HG03060 (cell line): Measurements from ENCODE around the gene SLIT3.
A peak's percentile ranks its signal among the peaks of the same experiment; 100 is the strongest.

Source experiments
- ATAC-seq: cut with Tn5 transposase; IDR thresholded peaks from one replicate; pipeline ENCODE4 v1.9.1; 2021; ENCODE audit warnings: low read depth, moderate number of reproducible peaks; ENCODE audit not compliant: unreplicated experiment

Gene SLIT3

GRCh38 chr5:168944004-168944403 lies 356.9 kb downstream of the SLIT3 start:
- ATAC-seq, result no peak

GRCh38 chr5:168943091-168943884 lies 357.7 kb downstream of the SLIT3 start:
- no peak for ATAC-seq

DNA sequence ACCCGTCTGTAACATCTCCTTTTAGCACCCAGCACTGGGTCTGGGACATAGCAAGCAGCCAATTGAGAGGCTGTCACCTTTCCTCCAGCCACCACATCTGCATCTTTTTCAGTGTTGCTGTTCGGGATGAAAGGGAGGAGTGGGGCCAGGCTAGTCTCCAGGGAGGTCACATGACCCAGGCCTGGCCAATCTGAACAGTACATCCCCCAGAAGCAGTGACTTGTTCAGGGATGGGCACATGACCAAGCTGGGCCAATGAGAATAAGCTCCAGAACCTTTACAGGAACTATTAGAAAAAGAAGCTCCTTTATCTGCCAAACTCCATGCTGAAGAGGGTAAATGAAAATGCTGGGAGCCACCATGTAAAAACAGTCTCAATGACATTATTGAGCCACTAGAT lies 359.0 kb downstream of the SLIT3 start:
- ATAC-seq, result no peak

DNA sequence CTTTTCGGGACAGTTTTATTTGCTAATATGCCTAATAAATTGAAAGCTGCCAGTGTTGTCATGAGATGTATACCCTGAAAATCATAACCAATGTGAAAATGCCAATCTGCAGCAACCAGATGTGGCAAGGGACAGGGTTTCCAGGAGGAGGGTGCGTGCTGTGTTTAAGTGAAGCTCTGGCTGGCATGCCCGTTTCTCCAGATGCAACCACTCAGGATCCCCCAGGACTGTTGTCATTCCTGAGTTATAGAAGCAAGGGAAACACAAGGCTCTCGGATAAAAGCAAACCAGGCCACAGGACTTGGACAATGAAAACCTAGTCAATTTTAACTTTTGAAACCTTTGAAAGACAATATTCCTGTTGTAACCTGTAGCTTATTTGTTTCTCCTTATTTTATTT lies 360.2 kb downstream of the SLIT3 start:
- no peak for ATAC-seq

DNA sequence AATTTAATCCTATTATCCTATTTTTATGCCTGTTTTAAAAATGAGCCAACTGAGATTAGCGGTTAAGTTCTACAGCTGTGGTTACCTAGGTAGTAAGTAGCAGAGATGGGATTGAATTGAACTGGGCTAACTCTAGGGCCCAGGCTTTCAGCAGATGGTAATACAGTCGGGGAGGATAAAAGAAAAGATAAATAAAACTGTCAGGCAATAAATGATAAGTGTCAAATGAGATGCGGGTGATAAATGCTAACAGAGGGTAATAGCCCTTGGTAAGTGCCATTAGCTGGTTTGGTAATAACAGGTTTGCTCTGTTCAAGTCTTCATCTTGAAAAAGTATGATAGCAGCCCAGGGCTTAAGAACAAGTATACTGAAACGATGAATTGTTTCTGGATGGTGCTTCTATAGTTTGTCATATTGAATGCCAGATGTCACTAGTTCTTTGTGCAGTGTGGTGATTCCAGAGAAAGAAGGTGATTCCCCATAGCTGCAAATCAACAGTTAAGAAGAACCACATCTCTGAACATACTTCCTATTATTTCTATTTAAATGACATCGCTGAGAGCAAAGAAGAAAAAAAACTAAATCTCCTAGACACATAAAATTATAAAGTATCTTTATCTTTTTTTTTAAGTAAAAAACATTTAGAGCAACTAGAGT lies 360.9 kb downstream of the SLIT3 start:
- ATAC-seq, result no peak

GRCh38 chr5:168939156-168939800 lies 361.7 kb downstream of the SLIT3 start:
- ATAC-seq, result no peak

DNA sequence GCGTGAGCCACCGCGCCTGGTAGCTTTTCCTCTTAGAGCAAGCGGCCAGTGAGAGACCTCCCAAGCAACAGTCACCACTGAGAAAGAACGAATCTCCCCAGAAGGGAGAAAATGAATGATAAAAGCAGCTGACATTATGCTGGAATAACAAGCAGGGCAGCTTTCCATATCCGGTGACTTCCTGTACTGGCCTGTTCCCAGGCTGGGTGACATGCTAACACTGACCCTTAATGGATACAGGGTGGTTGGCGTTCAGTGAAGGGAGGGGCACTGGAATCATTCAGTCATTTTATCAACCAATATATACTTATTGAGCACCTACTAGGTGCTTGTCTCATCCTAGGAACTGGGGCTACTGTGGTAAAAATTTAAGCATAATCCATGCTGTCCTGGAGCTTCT lies 364.4 kb downstream of the SLIT3 start:
- no peak for ATAC-seq

DNA sequence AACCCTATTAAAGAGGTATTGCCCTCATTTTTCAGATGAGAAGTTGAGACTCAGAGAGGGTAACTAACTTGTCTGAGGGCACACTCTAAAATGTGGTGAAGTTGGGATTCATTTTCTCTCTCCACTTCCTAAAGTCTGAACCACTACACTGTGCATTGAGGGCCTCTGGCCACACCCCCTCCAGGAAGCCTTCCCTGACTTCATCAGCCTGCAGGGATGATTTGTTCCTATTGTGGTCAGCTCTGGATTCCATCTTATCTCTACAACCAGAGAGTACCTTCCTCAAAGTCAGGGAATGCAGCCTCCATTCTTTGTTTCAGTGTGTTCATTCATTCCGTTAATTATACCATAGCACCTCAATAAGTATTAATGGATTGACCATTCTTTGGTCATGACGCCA lies 365.8 kb downstream of the SLIT3 start:
- ATAC-seq, result no peak

GRCh38 chr5:168934169-168934568 lies 366.8 kb downstream of the SLIT3 start:
- no peak for ATAC-seq

DNA sequence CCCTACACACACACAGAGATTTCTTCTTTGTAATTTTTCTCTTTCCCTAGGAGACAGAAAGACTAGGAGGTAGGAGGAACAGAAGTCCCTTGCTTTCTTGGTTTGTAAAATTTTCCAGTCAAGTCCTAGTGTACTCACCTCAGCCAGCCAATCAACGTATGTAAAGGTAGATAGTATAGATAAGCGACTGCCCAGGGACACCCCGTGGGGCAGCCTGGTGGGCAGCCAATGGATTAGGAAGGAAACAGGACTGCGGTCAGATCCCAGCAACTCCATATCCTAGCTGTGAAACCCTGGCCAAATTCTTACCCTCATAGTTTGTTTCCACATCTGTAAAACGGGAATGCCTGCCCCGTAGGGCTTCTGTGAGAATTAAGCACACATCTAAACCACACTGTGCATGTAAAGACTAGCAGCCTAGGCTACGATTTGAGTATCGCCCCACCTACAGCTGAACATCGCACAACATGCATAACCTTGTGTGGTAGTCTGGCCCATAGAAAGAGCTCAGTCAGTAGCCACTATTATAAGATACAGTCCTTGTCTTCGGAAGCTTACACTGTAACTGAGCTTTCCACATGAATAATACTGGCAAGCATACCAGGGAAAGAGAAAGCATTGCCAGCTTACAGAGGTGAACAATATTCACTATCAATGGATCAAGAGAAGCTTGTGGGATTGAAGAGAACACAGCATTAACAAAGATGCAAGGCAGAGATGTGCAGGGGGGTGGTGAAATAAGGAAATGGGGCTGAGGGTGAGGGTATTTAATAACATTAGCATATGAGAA lies 368.3 kb downstream of the SLIT3 start:
- ATAC-seq, result no peak

GRCh38 chr5:168931638-168932345 lies 369.1 kb downstream of the SLIT3 start:
- ATAC-seq, result peak; percentile 79

DNA sequence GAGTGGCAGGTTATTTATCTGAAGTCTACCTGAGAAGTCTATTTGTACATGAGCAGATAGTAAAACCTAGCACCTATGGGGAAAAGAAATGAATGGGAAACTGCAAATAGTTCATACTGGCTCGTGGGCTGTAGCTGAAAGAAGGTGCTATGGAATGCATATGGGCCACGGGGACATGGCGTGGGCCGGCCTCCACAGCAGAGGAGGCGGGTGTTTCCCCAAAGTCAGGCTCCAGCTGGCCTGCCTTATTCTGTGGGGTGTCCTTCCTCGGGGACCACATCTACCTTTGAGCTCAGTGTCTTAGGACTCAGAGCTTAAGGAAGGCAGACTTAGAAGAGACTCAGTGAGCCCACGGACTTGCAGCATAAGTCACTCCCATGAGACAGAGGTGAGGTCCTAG lies 371.3 kb downstream of the SLIT3 start:
- no peak for ATAC-seq

DNA sequence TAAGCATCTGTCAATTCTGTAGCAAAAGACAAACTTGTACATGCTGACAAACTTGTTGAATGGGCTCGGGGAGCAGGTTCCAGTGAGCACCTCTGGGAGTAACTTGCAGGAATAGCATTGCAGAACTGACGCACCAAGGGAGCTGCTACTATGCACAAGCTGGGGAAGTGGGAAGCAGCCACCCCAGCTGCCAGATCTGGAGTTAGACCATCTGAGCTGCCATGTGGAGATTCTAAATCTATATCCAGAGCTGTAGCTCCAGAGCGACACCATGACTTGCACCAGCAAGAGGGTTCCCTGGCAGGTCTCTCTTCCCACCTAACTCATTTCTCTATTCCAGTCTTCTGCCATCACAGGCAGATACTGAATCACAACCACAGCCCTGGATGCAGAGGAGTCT lies 375.8 kb downstream of the SLIT3 start:
- ATAC-seq, result no peak

- ATAC-seq, result no peak
These were observed 379.6 kb downstream of the SLIT3 start for GRCh38 chr5:168921147-168921866.

GRCh38 chr5:168920019-168920810 lies 380.7 kb downstream of the SLIT3 start:
- ATAC-seq, result no peak

DNA sequence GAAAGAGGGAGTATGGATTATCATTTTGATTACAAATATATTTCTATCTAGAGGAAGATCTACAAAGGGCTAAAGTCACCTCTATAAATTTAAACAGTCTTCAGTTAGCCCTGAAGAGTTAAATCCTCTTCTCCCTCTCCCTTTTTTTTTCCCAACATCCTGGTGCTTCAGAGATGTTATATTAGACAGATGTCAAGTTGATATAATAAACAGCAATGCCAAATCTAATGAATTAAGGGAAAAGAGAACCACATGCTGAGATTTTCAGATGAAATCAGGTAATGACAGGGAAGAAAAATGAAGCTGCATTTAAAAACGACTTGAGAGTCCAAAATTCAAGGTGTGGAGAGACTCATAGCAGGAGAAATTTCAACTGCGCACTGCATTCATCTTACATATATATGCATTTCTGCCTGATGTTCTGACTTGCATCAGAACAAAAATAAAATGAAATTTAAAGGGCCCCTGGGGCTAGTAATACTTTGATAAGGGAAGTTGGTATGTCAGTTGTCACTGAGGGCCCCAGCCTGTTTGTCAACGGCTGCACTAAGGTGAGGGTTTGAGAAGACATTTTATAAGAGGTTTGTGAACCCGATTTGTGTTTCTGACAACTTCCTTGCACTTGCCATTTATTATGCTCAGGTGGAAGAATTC lies 382.9 kb downstream of the SLIT3 start:
- ATAC-seq, result no peak

DNA sequence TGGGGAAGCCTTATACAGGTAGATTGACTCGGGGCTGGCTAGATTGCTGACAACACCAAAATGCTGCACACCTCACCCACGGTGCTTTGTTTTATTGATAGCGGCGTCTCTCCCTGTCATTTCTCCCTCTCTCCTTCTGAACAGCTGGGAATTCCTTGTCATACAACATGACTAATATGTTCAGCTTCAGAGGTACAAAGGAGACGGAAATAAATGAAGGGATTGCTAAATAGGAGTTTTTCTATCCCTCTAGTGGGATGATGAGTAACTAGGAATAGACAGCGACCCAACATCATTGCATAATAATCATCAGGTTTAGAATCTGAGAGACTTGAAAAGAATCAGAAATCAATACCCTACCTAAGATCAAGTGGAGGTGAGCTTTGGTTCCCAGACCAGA lies 384.1 kb downstream of the SLIT3 start:
- ATAC-seq, result no peak

- no peak for ATAC-seq
These were observed 384.7 kb downstream of the SLIT3 start for GRCh38 chr5:168916266-168916665.
